Neutrophil (primary cell): ENCODE measurements around the gene POFUT2.

Source experiments
- H3K27ac ChIP-seq: fragments of 200-600 bp; sonication (generic); 2 replicates; pipeline ENCODE4 v1.5.1; 2016; ENCODE audit warnings: mild to moderate bottlenecking, moderate library complexity
- H3K27me3 ChIP-seq: fragments of 200-600 bp; sonication (generic); 2 replicates; pipeline ENCODE4 v1.6.0; 2016; ENCODE audit warnings: mild to moderate bottlenecking
- H3K36me3 ChIP-seq: fragments of 200-600 bp; sonication (generic); 2 replicates; pipeline ENCODE4 v1.5.1; 2017
- H3K4me1 ChIP-seq, 2 experiments: fragments of 200-600 bp in 1 of 2; sonication (generic) in 1 of 2; 1 replicate in 1 of 2; 2 replicates in 1 of 2; pipeline versions ENCODE4 v1.5.1 to v1.6.1; 2013 to 2016; ENCODE audit warnings: low read depth in 1 of 2, low read length in 1 of 2, mild to moderate bottlenecking in 1 of 2, moderate library complexity in 1 of 2; ENCODE audit not compliant: control insufficient read depth in 1 of 2, insufficient read depth in 1 of 2
- H3K4me3 ChIP-seq, 2 experiments: fragments of 200-600 bp in 1 of 2; sonication (generic) in 1 of 2; 1 replicate in 1 of 2; 2 replicates in 1 of 2; pipeline ENCODE4 v1.5.1; 2013 to 2016; ENCODE audit warnings: low read depth in 1 of 2, low read length in 1 of 2, mild to moderate bottlenecking in 1 of 2, moderate library complexity in 1 of 2
- H3K9me3 ChIP-seq: fragments of 200-600 bp; sonication (generic); 2 replicates; pipeline ENCODE4 v1.5.1; 2016
- TF ChIP-seq, protein P1 (sequence below): fragments of 200-600 bp; sonication (generic); IDR thresholded peaks from 2 replicates; pipeline ENCODE4 v1.5.1; 2016; ENCODE audit warnings: antibody characterized with exemption

The POFUT2 gene

DNA sequence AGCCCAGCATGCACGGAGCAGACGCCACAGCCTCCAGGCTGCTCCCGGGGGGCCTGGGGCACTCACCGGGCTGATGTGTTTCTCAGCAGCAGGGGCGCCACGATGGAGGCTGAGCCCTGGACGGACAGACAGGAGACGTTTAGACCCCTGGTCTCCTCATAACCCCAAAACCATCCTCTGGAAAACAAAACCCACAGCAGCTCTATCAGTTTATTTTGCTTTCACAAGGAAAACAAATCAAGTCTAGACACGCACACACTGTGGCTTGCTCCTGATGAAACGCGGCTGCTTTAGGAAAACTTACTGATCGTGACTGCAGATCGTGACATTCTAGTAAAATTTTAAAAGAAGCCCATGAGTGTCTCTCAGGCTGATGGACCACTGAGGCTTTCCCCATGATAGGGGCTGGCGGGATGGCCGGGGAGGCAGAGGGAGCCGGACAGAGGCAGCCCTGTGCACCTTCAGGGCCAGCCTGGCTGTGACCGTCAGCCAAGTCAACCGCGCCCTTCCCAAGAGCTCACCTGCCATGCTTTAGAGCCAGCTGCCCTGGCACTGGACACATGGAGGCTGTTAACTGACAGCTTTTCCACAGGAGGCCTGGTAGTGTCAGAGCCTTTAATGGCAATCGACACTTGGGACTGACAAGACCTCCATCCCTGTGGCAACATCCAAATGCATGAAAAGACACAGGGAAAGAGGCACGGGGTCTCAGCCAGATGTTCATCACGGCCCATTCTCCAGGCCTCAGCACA, 5.2 kb downstream of the POFUT2 start:
- H3K27ac ChIP-seq = no peak overlapping the region
- TF ChIP-seq, protein P1, sequence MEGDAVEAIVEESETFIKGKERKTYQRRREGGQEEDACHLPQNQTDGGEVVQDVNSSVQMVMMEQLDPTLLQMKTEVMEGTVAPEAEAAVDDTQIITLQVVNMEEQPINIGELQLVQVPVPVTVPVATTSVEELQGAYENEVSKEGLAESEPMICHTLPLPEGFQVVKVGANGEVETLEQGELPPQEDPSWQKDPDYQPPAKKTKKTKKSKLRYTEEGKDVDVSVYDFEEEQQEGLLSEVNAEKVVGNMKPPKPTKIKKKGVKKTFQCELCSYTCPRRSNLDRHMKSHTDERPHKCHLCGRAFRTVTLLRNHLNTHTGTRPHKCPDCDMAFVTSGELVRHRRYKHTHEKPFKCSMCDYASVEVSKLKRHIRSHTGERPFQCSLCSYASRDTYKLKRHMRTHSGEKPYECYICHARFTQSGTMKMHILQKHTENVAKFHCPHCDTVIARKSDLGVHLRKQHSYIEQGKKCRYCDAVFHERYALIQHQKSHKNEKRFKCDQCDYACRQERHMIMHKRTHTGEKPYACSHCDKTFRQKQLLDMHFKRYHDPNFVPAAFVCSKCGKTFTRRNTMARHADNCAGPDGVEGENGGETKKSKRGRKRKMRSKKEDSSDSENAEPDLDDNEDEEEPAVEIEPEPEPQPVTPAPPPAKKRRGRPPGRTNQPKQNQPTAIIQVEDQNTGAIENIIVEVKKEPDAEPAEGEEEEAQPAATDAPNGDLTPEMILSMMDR = no peak
- H3K4me3 ChIP-seq = no peak overlapping the region
- H3K4me1 ChIP-seq = peaks cover 5 to 6% of the 10 kb centered on the region in 2 experiments
- peaks cover 80% of the 10 kb centered on the region for H3K36me3 ChIP-seq
- H3K9me3 ChIP-seq = no peaks in the 10 kb centered on the region
- H3K27me3 ChIP-seq = no peaks in the 10 kb centered on the region

DNA sequence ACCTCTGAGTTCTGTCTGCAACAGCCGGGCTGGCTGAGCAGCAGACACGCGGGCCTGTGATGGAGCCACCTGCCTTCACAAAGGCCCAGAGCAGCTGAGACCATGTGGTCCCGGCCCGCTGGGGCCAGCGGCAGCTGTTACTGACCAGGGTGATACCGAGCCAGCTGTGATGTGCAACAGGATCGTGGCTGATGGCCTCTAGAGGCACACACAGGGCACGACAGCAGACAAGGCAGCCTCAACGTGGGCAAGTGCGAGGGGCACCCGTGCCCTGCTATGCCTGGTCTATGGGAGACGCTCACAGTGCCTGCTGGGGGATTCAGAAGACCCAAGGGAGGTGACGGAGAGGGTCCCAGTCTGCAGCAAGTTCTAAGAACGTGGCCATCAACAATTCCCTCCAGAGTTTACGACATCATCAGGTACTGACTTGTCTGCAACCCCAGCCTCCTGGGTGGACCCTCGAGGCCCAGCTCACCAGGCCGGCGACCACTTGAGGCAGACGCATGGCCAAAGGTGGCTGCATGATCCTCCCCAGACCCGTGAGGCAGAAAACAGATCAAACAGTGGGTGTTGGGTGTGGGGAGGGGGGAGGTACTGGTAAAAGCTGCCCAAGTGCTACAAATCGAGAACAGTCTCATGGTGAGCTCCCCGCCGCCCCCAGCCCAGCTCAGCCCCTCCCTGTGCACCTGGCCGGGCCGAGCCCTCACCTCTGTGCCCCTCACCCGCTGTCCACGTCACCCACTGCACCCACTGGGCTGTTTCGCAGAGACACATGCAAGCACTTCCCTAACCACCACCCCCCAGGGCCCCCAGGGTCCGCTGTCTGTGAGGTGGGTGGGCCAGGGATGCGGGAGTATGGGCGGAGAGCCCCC, 6.0 kb downstream of the POFUT2 start:
- Histone ChIP-seq H3K4me1 (peaks cover 2 to 3% of the 10 kb centered on the region in 2 experiments), H3K36me3 (peaks cover 88% of the 10 kb centered on the region), H3K9me3 (no peaks in the 10 kb centered on the region), H3K27ac (no peak overlapping the region), H3K4me3 (no peak overlapping the region), H3K27me3 (no peaks in the 10 kb centered on the region)
- TF ChIP-seq, protein P1 = no peak

- Histone ChIP-seq H3K36me3 (peaks cover 91% of the 10 kb centered on the region), H3K27me3 (no peaks in the 10 kb centered on the region), H3K4me3 (no peak overlapping the region), H3K9me3 (no peaks in the 10 kb centered on the region), H3K27ac (no peak overlapping the region), H3K4me1 (no peaks in the 10 kb centered on the region)
- TF ChIP-seq, protein P1 = no peak
These were observed 6.7 kb downstream of the POFUT2 start for GRCh38 chr21:45280969-45281368.

DNA sequence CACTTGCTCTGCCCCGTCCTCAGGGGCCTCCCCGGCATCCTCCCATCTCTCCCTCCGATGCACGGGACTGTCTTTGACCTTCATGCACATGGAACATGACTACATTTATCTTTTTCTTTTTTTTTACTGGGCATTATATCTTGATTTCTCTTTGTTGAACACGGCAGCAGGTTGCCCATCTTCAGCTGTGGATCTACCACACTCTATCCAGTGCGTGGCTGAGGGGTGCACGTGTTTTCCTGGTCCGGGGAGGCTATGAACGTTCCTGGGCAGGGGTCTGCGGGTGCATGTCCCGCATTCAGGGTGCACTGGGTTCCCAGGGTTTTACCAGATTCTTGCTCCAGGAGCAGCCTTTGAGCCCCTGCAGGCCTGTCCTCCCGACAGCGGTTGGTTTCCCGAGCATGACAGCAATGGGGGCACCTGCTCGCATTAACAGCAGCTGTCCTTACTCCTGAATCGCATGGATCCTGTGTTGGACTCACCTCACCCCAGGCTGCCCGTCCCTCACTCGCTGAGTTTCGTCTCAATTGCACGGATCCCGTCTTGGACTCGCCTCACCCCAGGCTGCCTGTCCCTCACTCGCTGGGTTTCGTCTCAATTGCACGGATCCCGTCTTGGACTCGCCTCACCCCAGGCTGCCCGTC, 7.4 kb downstream of the POFUT2 start:
- Histone ChIP-seq H3K36me3 (peaks cover 91% of the 10 kb centered on the region), H3K27me3 (no peaks in the 10 kb centered on the region), H3K4me3 (no peak overlapping the region), H3K4me1 (no peaks in the 10 kb centered on the region), H3K27ac (no peak overlapping the region), H3K9me3 (no peaks in the 10 kb centered on the region)
- TF ChIP-seq, protein P1 = no peak

- TF ChIP-seq, protein P1 = no peak
- no peak overlapping the region for H3K4me3 ChIP-seq
- no peaks in the 10 kb centered on the region for H3K9me3 ChIP-seq
- no peaks in the 10 kb centered on the region for H3K27me3 ChIP-seq
- no peaks in the 10 kb centered on the region for H3K4me1 ChIP-seq
- H3K36me3 ChIP-seq = peaks cover 91% of the 10 kb centered on the region
- H3K27ac ChIP-seq = no peak overlapping the region
These were observed 8.1 kb downstream of the POFUT2 start for GRCh38 chr21:45279446-45280177.
